CD4-positive, alpha-beta T cell treated with Interleukin-15 for 4 hours (primary cell): Measurements from ENCODE around the gene HOXA7.

Experiments used
- DNase-seq: peaks from one replicate; pipeline ENCODE4 v3.0.0-alpha.2; 2020; ENCODE audit warnings: low spot score

Gene HOXA7

GRCh38 chr7:27118580-27118979 is 37.9 kb downstream of the HOXA7 start:
- DNase-seq, result no peak

- DNase-seq, result no peak
Measured at GRCh38 chr7:27117887-27118491, 38.5 kb downstream of the HOXA7 start.

- no peak for DNase-seq
Measured at GRCh38 chr7:27116962-27117886, 39.3 kb downstream of the HOXA7 start.

- no peak for DNase-seq
Measured at GRCh38 chr7:27116031-27116961, 40.2 kb downstream of the HOXA7 start.

GRCh38 chr7:27115221-27116026 is 41.1 kb downstream of the HOXA7 start:
- no peak for DNase-seq

- no peak for DNase-seq
Measured at GRCh38 chr7:27114881-27115220, 41.6 kb downstream of the HOXA7 start.

- no peak for DNase-seq
Measured at GRCh38 chr7:27113991-27114769, 42.3 kb downstream of the HOXA7 start.

GRCh38 chr7:27112955-27113949 is 43.2 kb downstream of the HOXA7 start:
- DNase-seq, result no peak

- DNase-seq, result no peak
Measured at GRCh38 chr7:27112361-27112760, 44.1 kb downstream of the HOXA7 start.

- no peak for DNase-seq
Measured at GRCh38 chr7:27111751-27112277, 44.7 kb downstream of the HOXA7 start.

- DNase-seq, result no peak
Measured at GRCh38 chr7:27111042-27111750, 45.3 kb downstream of the HOXA7 start.

- no peak for DNase-seq
Measured at GRCh38 chr7:27110186-27111031, 46.1 kb downstream of the HOXA7 start.

- DNase-seq, result no peak
Measured at GRCh38 chr7:27109466-27110185, 46.8 kb downstream of the HOXA7 start.

GRCh38 chr7:27108390-27109127 is 47.9 kb downstream of the HOXA7 start:
- no peak for DNase-seq

GRCh38 chr7:27107391-27108381 is 48.8 kb downstream of the HOXA7 start:
- no peak for DNase-seq
